ENCODE results near the gene INHBB.
"Not testable (repeated sequence)": the region's sequence is repeated elsewhere in the genome, so short reads cannot be mapped to it uniquely, and the experiment has no call there.

INHBB gene

GRCh38 chr2:120316528-120317179 is 29.3 kb upstream of the INHBB start:
- no peak for TF ChIP-seq CTCF (IDR thresholded peaks at IDR 0.05; ENCODE audit: borderline replicate concordance, insufficient read depth, low read depth, low read length)
- no peak overlapping the region for H3K4me3 ChIP-seq (ENCODE audit: low read depth, low read length)

- no peak for TF ChIP-seq CTCF (IDR thresholded peaks at IDR 0.05; ENCODE audit: borderline replicate concordance, insufficient read depth, low read depth, low read length)
- no peak overlapping the region for H3K4me3 ChIP-seq (ENCODE audit: low read depth, low read length)
Observed at GRCh38 chr2:120317180-120317533, 28.8 kb upstream of the INHBB start.

GRCh38 chr2:120317916-120318315 is 28.0 kb upstream of the INHBB start:
- no peak for TF ChIP-seq CTCF (IDR thresholded peaks at IDR 0.05; ENCODE audit: borderline replicate concordance, insufficient read depth, low read depth, low read length)
- no peak overlapping the region for H3K4me3 ChIP-seq (ENCODE audit: low read depth, low read length)

GRCh38 chr2:120318626-120319025 is 27.3 kb upstream of the INHBB start:
- TF ChIP-seq CTCF (IDR thresholded peaks at IDR 0.05; ENCODE audit: borderline replicate concordance, insufficient read depth, low read depth, low read length) = no peak

GRCh38 chr2:120319123-120319522 is 26.8 kb upstream of the INHBB start:
- no peak for TF ChIP-seq CTCF (IDR thresholded peaks at IDR 0.05; ENCODE audit: borderline replicate concordance, insufficient read depth, low read depth, low read length)
- H3K4me3 ChIP-seq (ENCODE audit: low read depth, low read length) = no peak overlapping the region

More at GRCh38 chr2:120318626-120319025, 27.3 kb upstream of the INHBB start:
- no peak overlapping the region for H3K4me3 ChIP-seq (ENCODE audit: low read depth, low read length)

GRCh38 chr2:120319686-120320317 is 26.1 kb upstream of the INHBB start:
- no peak overlapping the region for H3K4me3 ChIP-seq (ENCODE audit: low read depth, low read length)
- no peak for TF ChIP-seq CTCF (IDR thresholded peaks at IDR 0.05; ENCODE audit: borderline replicate concordance, insufficient read depth, low read depth, low read length)

GRCh38 chr2:120320318-120320851 is 25.6 kb upstream of the INHBB start:
- no peak for TF ChIP-seq CTCF (IDR thresholded peaks at IDR 0.05; ENCODE audit: borderline replicate concordance, insufficient read depth, low read depth, low read length)
- H3K4me3 ChIP-seq (ENCODE audit: low read depth, low read length) = no peak overlapping the region

- H3K4me3 ChIP-seq (ENCODE audit: low read depth, low read length) = not testable (repeated sequence)
Observed at GRCh38 chr2:120320887-120321556, 24.9 kb upstream of the INHBB start.

Data from GM12875 (cell line).